SKM-1 (cell line): ENCODE measurements around the gene TNXB.
"Not testable (repeated sequence)": the region's sequence is repeated elsewhere in the genome, so short reads cannot be mapped to it uniquely, and the experiment has no call there.

Experiments used
- DNase-seq: peaks from one replicate; lab custom pipeline; 2025; ENCODE audit not compliant: unreplicated experiment; lab: John Stamatoyannopoulos, UW

Gene TNXB

GRCh38 chr6:32086661-32087573, 22.2 kb downstream of the TNXB start:
- DNase-seq, result no peak

- DNase-seq, result no peak
These were observed 23.2 kb downstream of the TNXB start for GRCh38 chr6:32085759-32086459.

GRCh38 chr6:32084780-32085179, 24.4 kb downstream of the TNXB start:
- no peak for DNase-seq

GRCh38 chr6:32083812-32084768, 25.0 kb downstream of the TNXB start:
- DNase-seq, result no peak

GRCh38 chr6:32082935-32083334, 26.2 kb downstream of the TNXB start:
- no peak for DNase-seq

- no peak for DNase-seq
These were observed 26.7 kb downstream of the TNXB start for GRCh38 chr6:32082478-32082877.

- DNase-seq, result no peak
These were observed 27.8 kb downstream of the TNXB start for GRCh38 chr6:32081168-32081990.

- no peak for DNase-seq
These were observed 29.4 kb downstream of the TNXB start for GRCh38 chr6:32079566-32080290.

- peak; percentile 22 for DNase-seq
These were observed 32.8 kb downstream of the TNXB start for GRCh38 chr6:32076321-32076809.

GRCh38 chr6:32075781-32076180, 33.4 kb downstream of the TNXB start:
- no peak for DNase-seq

- no peak for DNase-seq
These were observed 34.1 kb downstream of the TNXB start for GRCh38 chr6:32074996-32075532.

GRCh38 chr6:32073613-32074012, 35.5 kb downstream of the TNXB start:
- DNase-seq, result no peak

GRCh38 chr6:32073101-32073500, 36.0 kb downstream of the TNXB start:
- no peak for DNase-seq

GRCh38 chr6:32070814-32071543, 38.2 kb downstream of the TNXB start:
- DNase-seq, result no peak

GRCh38 chr6:32069878-32070515, 39.1 kb downstream of the TNXB start:
- no peak for DNase-seq

GRCh38 chr6:32069460-32069859, 39.7 kb downstream of the TNXB start:
- DNase-seq, result no peak

GRCh38 chr6:32068867-32069266, 40.3 kb downstream of the TNXB start:
- DNase-seq, result no peak

- not testable (repeated sequence) for DNase-seq
These were observed 40.8 kb downstream of the TNXB start for GRCh38 chr6:32068315-32068714.
